ENCODE data around the gene ITPA. TPM values are rescaled to one million over a fixed set of nuclear protein-coding genes. Genes with fewer than 3 reads are reported as not detected.

Gene ITPA
- total and polyA plus RNA-seq, 2 of the 13 experiments (the other 11 are each of a cell fraction or from before 2014, with no cell fraction given): 60.1 to 103 TPM

- TF ChIP-seq, protein P1, sequence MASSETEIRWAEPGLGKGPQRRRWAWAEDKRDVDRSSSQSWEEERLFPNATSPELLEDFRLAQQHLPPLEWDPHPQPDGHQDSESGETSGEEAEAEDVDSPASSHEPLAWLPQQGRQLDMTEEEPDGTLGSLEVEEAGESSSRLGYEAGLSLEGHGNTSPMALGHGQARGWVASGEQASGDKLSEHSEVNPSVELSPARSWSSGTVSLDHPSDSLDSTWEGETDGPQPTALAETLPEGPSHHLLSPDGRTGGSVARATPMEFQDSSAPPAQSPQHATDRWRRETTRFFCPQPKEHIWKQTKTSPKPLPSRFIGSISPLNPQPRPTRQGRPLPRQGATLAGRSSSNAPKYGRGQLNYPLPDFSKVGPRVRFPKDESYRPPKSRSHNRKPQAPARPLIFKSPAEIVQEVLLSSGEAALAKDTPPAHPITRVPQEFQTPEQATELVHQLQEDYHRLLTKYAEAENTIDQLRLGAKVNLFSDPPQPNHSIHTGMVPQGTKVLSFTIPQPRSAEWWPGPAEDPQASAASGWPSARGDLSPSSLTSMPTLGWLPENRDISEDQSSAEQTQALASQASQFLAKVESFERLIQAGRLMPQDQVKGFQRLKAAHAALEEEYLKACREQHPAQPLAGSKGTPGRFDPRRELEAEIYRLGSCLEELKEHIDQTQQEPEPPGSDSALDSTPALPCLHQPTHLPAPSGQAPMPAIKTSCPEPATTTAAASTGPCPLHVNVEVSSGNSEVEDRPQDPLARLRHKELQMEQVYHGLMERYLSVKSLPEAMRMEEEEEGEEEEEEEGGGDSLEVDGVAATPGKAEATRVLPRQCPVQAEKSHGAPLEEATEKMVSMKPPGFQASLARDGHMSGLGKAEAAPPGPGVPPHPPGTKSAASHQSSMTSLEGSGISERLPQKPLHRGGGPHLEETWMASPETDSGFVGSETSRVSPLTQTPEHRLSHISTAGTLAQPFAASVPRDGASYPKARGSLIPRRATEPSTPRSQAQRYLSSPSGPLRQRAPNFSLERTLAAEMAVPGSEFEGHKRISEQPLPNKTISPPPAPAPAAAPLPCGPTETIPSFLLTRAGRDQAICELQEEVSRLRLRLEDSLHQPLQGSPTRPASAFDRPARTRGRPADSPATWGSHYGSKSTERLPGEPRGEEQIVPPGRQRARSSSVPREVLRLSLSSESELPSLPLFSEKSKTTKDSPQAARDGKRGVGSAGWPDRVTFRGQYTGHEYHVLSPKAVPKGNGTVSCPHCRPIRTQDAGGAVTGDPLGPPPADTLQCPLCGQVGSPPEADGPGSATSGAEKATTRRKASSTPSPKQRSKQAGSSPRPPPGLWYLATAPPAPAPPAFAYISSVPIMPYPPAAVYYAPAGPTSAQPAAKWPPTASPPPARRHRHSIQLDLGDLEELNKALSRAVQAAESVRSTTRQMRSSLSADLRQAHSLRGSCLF (CRISPR knock-in tag; IDR thresholded peaks at IDR 0.05; ENCODE audit: borderline replicate concordance): no peak
- TF ChIP-seq ERF (CRISPR knock-in tag; IDR thresholded peaks at IDR 0.05): peak; percentile 99
- TF ChIP-seq ZBTB43 (CRISPR knock-in tag; conservative IDR thresholded peaks at IDR 0.05): peak; percentile 95
- TF ChIP-seq ZEB1 (IDR thresholded peaks at IDR 0.05; ENCODE audit: insufficient replicate concordance, low read depth): peak; percentile 80
- TF ChIP-seq ZNF670 (CRISPR knock-in tag; IDR thresholded peaks at IDR 0.05; ENCODE audit: borderline replicate concordance): peak; percentile 94
- no peak for TF ChIP-seq SYNCRIP (IDR thresholded peaks at IDR 0.05; ENCODE audit: insufficient read depth, low read depth, low read length)
- peak; percentile 99 for TF ChIP-seq SP5 (CRISPR knock-in tag; IDR thresholded peaks at IDR 0.05; ENCODE audit: borderline replicate concordance, low read depth)
- TF ChIP-seq TERF1 (CRISPR knock-in tag; IDR thresholded peaks at IDR 0.05): no peak
- peak; percentile 98 for TF ChIP-seq HOXA3 (CRISPR knock-in tag; IDR thresholded peaks at IDR 0.05)
- no peak; the same call in 1 of the 2 replicates for TF ChIP-seq SAFB2 (CRISPR knock-in tag; IDR thresholded peaks at IDR 0.05; ENCODE audit: borderline replicate concordance, low read depth)
- TF ChIP-seq ZNF777 (CRISPR knock-in tag; IDR thresholded peaks at IDR 0.05): peak; percentile 71
- TF ChIP-seq SP140L (CRISPR knock-in tag; IDR thresholded peaks at IDR 0.05; ENCODE audit: borderline replicate concordance): no peak; the same call in 1 of the 2 replicates
- 0 out of 2 replicates have a peak, but pooled peaks have one; percentile 79 for TF ChIP-seq MTA3 (CRISPR knock-in tag; IDR thresholded peaks at IDR 0.05)
- TF ChIP-seq ZNF552 (CRISPR knock-in tag; IDR thresholded peaks at IDR 0.05; ENCODE audit: borderline replicate concordance): peak; percentile 88; the same call in 1 of the 2 replicates
- TF ChIP-seq ZNF589 (CRISPR knock-in tag; conservative IDR thresholded peaks at IDR 0.05): peak; percentile 94
- TF ChIP-seq HMG20B (CRISPR knock-in tag; conservative IDR thresholded peaks at IDR 0.05): peak; percentile 91
- no peak; the same call in 1 of the 2 replicates for TF ChIP-seq PAX8 (CRISPR knock-in tag; IDR thresholded peaks at IDR 0.05; ENCODE audit: borderline replicate concordance)
- TF ChIP-seq MXI1 (IDR thresholded peaks at IDR 0.05; ENCODE audit: borderline replicate concordance, low read depth, low read length): peak; percentile 97
- TF ChIP-seq ZKSCAN1 (IDR thresholded peaks at IDR 0.05; ENCODE audit: low read length): 0 out of 2 replicates have a peak, but pooled peaks have one; percentile 9
- TF ChIP-seq RAD51 (IDR thresholded peaks at IDR 0.05; ENCODE audit: borderline replicate concordance): no peak
- TF ChIP-seq RXRA (CRISPR knock-in tag; IDR thresholded peaks at IDR 0.05): peak; percentile 94; the same call in 1 of the 2 replicates
- no peak for TF ChIP-seq ZNF282 (IDR thresholded peaks at IDR 0.05; ENCODE audit: partially characterized antibody)
These were observed 13.6 kb downstream of the ITPA start (continued) for GRCh38 chr20:3222635-3223600.

Measured in HepG2 (cell line).